ENCODE results near the gene MRAS.

DNA sequence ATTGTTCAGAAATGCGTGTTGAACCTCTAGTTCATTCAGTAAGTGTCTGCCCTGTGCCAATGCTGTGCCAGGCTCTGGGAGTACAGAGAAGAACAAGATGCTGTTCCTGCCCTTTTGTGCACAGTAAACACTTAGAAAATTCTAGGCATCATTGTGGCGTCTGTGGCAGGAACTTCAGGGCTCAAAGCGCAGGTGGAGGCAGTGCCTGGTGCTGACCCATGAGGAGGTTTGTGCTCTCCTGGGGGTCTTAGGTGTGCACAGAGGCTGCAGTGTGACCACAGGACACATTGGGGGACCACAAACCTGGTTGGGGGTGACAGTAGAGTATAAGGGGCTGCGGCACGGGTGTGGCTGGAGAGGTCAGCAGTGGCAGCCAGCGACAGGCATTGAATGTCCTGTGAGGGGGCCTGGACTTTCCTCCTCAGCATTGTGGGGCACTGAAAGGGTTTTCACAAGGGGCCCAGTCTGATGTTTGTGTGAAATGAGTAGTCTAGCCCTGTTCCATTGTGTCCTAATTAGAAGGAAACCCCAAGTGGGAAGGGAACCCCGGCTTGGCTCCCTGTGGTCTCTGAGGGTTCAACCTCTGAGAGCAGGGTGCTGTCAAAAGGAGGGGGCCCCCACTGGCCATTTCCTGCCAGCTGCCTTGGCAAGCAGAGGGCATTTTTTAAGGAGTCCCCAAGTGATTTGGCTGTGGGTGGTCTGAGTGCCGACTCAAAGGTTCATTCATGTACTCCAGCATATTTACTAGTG lies 20.9 kb downstream of the MRAS start:
- TF ChIP-seq CTCF (IDR thresholded peaks at IDR 0.05) (no peak), FOXJ3 (CRISPR knock-in tag; IDR thresholded peaks at IDR 0.05) (no peak), YY1 (IDR thresholded peaks at IDR 0.05; ENCODE audit: low read depth) (no peak), MXI1 (IDR thresholded peaks at IDR 0.05; ENCODE audit: low read depth, low read length) (no peak), EZH2phosphoT487 (IDR thresholded peaks at IDR 0.05; ENCODE audit: borderline replicate concordance, low read depth) (no peak), POLR2AphosphoS5 (IDR thresholded peaks at IDR 0.05; ENCODE audit: low read depth, low read length) (no peak), ZBTB33 (IDR thresholded peaks at IDR 0.05; ENCODE audit: borderline replicate concordance, low read depth) (no peak), REST (IDR thresholded peaks at IDR 0.05; ENCODE audit: low read depth, low read length) (no peak), CHD2 (IDR thresholded peaks at IDR 0.05; ENCODE audit: low read length, partially characterized antibody) (no peak), ELF1 (IDR thresholded peaks at IDR 0.05) (no peak), EP300 (IDR thresholded peaks at IDR 0.05; ENCODE audit: borderline replicate concordance in 1 of 2, low read depth in 1 of 2, low read length in 1 of 2) (no peak), NFIC (IDR thresholded peaks at IDR 0.05; ENCODE audit: borderline replicate concordance) (no peak), TEAD4 (IDR thresholded peaks at IDR 0.05; ENCODE audit: borderline replicate concordance, insufficient read depth) (no peak)
- TF ChIP-seq, protein P1, sequence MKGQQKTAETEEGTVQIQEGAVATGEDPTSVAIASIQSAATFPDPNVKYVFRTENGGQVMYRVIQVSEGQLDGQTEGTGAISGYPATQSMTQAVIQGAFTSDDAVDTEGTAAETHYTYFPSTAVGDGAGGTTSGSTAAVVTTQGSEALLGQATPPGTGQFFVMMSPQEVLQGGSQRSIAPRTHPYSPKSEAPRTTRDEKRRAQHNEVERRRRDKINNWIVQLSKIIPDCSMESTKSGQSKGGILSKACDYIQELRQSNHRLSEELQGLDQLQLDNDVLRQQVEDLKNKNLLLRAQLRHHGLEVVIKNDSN (IDR thresholded peaks at IDR 0.05; ENCODE audit: borderline replicate concordance, low read depth): no peak

Measured in SK-N-SH (cell line).